ENCODE measurements around the gene ST8SIA6. TPM values are rescaled to one million over a fixed set of nuclear protein-coding genes. Genes with fewer than 3 reads are reported as not detected.
A peak's percentile ranks its signal among the peaks of the same experiment; 100 is the strongest.

Gene ST8SIA6
- total and polyA plus RNA-seq, 7 donors: 0.12 to 2.1 (median 1.1) TPM

GRCh38 chr10:17464545-17464944, 10.2 kb upstream of the ST8SIA6 start:
- ATAC-seq: no peak
- Histone ChIP-seq H3K27me3 (ENCODE audit: insufficient read depth in 3 of 3, low read length in 2 of 3) (no peaks in the 10 kb centered on the region), H3K4me1 (no peaks in the 10 kb centered on the region), H3K9me3 (no peaks in the 10 kb centered on the region), H3K4me3 (no peak overlapping the region), H3K36me3 (ENCODE audit: insufficient read depth in 1 of 2, low read depth in 1 of 2) (no peaks in the 10 kb centered on the region), H3K27ac (no peak overlapping the region)
- TF ChIP-seq CTCF (IDR thresholded peaks at IDR 0.05): no peak
- intact Hi-C loops (cut with DNase I): no loop called here
- DNase-seq: no peak
- WGBS, 3 donors: 80 to 83% (median 83%) methylated on average over 5 of the region's 5 CpGs

- Histone ChIP-seq H3K27ac (no peak overlapping the region), H3K36me3 (ENCODE audit: insufficient read depth in 1 of 2, low read depth in 1 of 2) (no peaks in the 10 kb centered on the region), H3K9me3 (no peaks in the 10 kb centered on the region), H3K4me1 (no peaks in the 10 kb centered on the region), H3K4me3 (no peak overlapping the region), H3K27me3 (ENCODE audit: insufficient read depth in 3 of 3, low read length in 2 of 3) (peaks cover 0 to 6% (median 0%) of the 10 kb centered on the region in 3 donors)
- no peak for TF ChIP-seq CTCF (IDR thresholded peaks at IDR 0.05)
- ATAC-seq: no peak
- DNase-seq: no peak
- intact Hi-C loops (cut with DNase I): no loop called here
Observed at GRCh38 chr10:17460756-17461155, 6.4 kb upstream of the ST8SIA6 start.

- DNase-seq (no peak), ATAC-seq (no peak)
- Histone ChIP-seq H3K36me3 (ENCODE audit: insufficient read depth in 1 of 2, low read depth in 1 of 2) (no peaks in the 10 kb centered on the region), H3K4me3 (no peak overlapping the region), H3K4me1 (no peaks in the 10 kb centered on the region), H3K27me3 (ENCODE audit: insufficient read depth in 3 of 3, low read length in 2 of 3) (peaks cover 0 to 26% (median 5%) of the 10 kb centered on the region in 3 donors), H3K9me3 (no peaks in the 10 kb centered on the region), H3K27ac (no peak overlapping the region)
- intact Hi-C loops (cut with DNase I): no loop called here
- TF ChIP-seq CTCF (IDR thresholded peaks at IDR 0.05): no peak
- WGBS, 3 donors: 85 to 93% (median 90%) methylated on average over 2 of the region's 2 CpGs
Observed at GRCh38 chr10:17457083-17457482, 2.7 kb upstream of the ST8SIA6 start.

- H3K36me3 ChIP-seq (ENCODE audit: insufficient read depth in 1 of 2, low read depth in 1 of 2): no peaks in the 10 kb centered on the region
- no peaks in the 10 kb centered on the region for H3K9me3 ChIP-seq
- H3K27ac ChIP-seq: no peak overlapping the region
- intact Hi-C loops (cut with DNase I): no loop called here
- ATAC-seq (no peak), DNase-seq (no peak)
- H3K4me3 ChIP-seq: no peak overlapping the region
- H3K27me3 ChIP-seq (ENCODE audit: insufficient read depth in 3 of 3, low read length in 2 of 3): peaks cover 0 to 29% (median 5%) of the 10 kb centered on the region in 3 donors
- WGBS, 3 donors: 96 to 99% (median 98%) methylated on average over 2 of the region's 2 CpGs
- H3K4me1 ChIP-seq: no peaks in the 10 kb centered on the region
- TF ChIP-seq CTCF (IDR thresholded peaks at IDR 0.05): no peak
Observed at GRCh38 chr10:17456032-17456548, 1.7 kb upstream of the ST8SIA6 start.

- DNase-seq (no peak), ATAC-seq (no peak)
- Histone ChIP-seq H3K27me3 (ENCODE audit: insufficient read depth in 3 of 3, low read length in 2 of 3) (peaks cover 0 to 29% (median 5%) of the 10 kb centered on the region in 3 donors), H3K27ac (no peak overlapping the region), H3K4me1 (no peaks in the 10 kb centered on the region), H3K4me3 (peak overlapping the region; percentile 61), H3K36me3 (ENCODE audit: insufficient read depth in 1 of 2, low read depth in 1 of 2) (no peaks in the 10 kb centered on the region), H3K9me3 (no peaks in the 10 kb centered on the region)
- no peak for TF ChIP-seq CTCF (IDR thresholded peaks at IDR 0.05)
- intact Hi-C loops (cut with DNase I): no loop called here
- 96 to 98% (median 97%) methylated on average over 2 of the region's 2 CpGs for WGBS, 3 donors
Observed at GRCh38 chr10:17455015-17455520, 673 bp upstream of the ST8SIA6 start.
